ENCODE measurements around the gene CLCNKA.
"Not testable (repeated sequence)": the region's sequence is repeated elsewhere in the genome, so short reads cannot be mapped to it uniquely, and the experiment has no call there.

CLCNKA gene

DNA sequence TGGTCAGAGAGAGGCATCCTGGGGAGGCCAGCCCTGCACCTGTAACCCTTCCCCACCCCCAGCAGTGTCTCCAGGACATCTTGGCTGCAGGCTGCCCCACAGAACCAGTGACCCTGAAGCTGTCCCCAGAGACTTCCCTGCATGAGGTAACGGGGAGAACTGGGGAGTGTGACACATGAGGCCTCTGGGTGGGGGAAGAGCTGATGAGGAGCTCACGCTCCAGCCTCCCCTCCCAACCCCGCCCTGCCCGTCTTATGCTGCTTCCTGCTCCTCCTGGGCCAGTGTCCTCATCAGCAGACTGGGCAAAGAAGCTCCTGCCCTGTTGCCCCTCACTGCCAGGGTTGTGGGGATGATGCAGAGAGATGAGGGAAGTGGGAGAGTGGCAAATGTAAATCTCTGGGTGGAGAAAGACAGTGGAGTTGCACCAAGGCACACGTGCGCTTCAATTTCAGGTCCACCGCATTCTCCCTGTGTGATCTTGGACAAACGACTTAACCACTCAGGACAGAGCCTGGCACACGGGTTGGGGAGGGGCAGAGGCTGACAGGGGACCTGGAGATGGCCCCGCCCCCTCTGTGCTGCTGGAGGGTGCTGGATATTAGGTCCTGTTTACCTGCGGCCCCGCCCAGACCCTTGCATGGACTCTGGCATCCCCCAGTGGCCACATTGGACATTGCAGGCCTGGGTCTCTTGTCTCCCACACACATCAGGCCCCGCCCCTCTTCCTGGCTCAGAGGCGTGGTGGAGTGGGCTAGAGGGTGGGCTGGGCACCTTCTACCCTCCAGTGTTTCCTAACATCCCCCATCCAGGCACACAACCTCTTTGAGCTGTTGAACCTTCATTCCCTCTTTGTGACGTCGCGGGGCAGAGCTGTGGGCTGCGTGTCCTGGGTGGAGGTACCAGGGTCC, 34.0 kb downstream of the CLCNKA start:
- TF ChIP-seq, protein P1, sequence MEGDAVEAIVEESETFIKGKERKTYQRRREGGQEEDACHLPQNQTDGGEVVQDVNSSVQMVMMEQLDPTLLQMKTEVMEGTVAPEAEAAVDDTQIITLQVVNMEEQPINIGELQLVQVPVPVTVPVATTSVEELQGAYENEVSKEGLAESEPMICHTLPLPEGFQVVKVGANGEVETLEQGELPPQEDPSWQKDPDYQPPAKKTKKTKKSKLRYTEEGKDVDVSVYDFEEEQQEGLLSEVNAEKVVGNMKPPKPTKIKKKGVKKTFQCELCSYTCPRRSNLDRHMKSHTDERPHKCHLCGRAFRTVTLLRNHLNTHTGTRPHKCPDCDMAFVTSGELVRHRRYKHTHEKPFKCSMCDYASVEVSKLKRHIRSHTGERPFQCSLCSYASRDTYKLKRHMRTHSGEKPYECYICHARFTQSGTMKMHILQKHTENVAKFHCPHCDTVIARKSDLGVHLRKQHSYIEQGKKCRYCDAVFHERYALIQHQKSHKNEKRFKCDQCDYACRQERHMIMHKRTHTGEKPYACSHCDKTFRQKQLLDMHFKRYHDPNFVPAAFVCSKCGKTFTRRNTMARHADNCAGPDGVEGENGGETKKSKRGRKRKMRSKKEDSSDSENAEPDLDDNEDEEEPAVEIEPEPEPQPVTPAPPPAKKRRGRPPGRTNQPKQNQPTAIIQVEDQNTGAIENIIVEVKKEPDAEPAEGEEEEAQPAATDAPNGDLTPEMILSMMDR (IDR thresholded peaks at IDR 0.05; ENCODE audit: insufficient read depth, missing control alignments): peak; percentile 64
- DNase-seq (ENCODE audit: insufficient read length, low spot score): peak; percentile 63
- FAIRE-seq: no peak

- not testable (repeated sequence) for DNase-seq (ENCODE audit: insufficient read length, low spot score); FAIRE-seq
Observed at GRCh38 chr1:16056521-16056912, 34.7 kb downstream of the CLCNKA start.

DNA sequence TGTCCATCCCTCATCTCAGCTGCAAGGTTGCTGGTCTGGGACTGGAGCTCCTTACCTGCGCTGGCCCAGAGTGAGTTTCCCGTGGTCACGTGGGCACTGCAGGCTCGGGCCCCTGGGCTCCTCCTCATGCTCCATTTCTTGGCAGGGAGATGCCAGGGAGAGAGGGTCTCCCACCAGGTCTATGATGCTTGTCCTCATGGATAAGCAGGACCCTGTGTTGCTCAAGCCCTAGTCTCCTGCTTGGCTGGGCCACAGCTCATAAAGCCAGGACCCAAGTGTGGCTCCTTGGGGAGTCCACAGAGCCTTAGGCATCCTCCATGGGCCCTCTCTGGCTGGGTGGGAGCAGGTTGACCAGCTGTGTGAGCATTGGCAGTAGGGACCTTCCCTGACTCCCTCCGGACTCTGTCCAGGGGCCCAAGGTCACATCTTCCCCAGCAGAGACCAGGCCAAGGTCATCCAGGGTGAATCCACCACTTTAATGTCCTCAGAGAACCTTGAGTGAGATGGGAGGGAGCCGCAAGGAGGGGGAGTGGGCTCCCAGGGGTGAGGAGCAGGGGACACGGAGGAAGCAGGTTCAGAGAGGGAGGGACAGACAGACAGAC, 35.6 kb downstream of the CLCNKA start:
- not testable (repeated sequence) for DNase-seq (ENCODE audit: insufficient read length, low spot score); FAIRE-seq

DNA sequence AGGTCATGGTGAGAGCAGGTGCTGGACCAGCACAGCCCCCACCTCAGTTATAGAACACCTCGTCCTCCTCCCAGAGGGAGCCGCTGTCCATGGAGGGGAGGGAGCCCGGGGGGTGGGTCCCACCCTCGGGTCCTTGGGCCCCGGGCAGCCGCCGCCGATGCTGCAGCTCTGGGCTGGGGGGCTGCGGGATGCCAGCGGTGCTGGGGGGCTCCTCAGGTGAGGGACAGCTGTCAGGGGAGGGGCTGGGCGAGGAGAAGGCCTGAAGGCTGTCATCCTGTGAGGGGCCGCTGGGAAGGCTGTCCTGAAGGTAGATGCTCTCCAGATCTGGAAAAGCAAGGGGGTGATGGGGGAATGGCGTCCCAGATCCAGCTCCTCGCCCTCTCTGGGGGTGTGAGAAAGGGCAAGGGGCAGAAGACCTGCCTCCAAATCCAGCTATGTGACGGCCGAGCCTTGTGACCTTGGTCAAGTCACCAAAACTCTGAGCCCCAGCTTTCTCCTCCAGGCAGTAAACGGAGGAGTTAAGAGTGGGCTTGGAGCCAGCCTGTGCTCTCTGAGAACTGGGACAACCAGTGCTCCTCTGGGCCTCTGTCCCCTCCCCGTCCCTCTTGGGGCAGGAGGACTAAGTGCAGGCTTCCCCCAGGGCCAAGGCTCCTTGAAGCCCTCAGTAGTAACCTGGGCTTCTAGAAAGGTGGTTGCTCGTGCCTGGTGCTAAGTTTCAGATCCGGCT, 36.7 kb downstream of the CLCNKA start:
- not testable (repeated sequence) for FAIRE-seq; DNase-seq (ENCODE audit: insufficient read length, low spot score)

- FAIRE-seq: no peak
Observed at GRCh38 chr1:16061266-16061665, 39.4 kb downstream of the CLCNKA start.

GRCh38 chr1:16061989-16062686, 40.3 kb downstream of the CLCNKA start:
- FAIRE-seq; DNase-seq (ENCODE audit: insufficient read length, low spot score): not testable (repeated sequence)

More at GRCh38 chr1:16061266-16061665, 39.4 kb downstream of the CLCNKA start:
- no peak for DNase-seq (ENCODE audit: insufficient read length, low spot score)
- TF ChIP-seq, protein P1 (IDR thresholded peaks at IDR 0.05; ENCODE audit: insufficient read depth, missing control alignments): no peak

DNA sequence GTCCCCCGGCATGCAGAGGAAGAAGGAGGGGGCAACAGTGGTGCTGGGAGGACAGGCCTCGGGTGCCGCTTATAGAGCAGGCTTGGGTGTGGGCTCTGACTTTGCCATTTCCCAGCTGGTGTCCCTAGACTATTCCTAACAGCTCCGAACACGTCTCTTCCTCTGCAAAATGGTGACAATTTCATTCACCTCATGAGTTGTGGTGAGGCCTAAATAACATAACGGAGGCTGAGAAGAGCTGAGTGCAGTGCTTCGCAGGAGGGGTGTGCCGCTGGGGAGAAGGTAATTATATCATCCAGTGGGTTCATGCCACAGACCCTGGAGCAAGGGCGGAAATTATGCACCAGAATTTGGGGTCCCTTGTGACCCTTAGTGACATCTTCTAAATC, 40.8 kb downstream of the CLCNKA start:
- not testable (repeated sequence) for DNase-seq (ENCODE audit: insufficient read length, low spot score); FAIRE-seq

GRCh38 chr1:16063226-16063829, 41.5 kb downstream of the CLCNKA start:
- TF ChIP-seq, protein P1 (IDR thresholded peaks at IDR 0.05; ENCODE audit: insufficient read depth, missing control alignments): no peak
- DNase-seq (ENCODE audit: insufficient read length, low spot score) (no peak), FAIRE-seq (no peak)

- TF ChIP-seq, protein P1 (IDR thresholded peaks at IDR 0.05; ENCODE audit: insufficient read depth, missing control alignments): no peak
- FAIRE-seq: no peak
Observed at GRCh38 chr1:16063921-16064320, 42.1 kb downstream of the CLCNKA start.

More at GRCh38 chr1:16063921-16064320, 42.1 kb downstream of the CLCNKA start:
- no peak for DNase-seq (ENCODE audit: insufficient read length, low spot score)
